ENCODE results near the gene TMC3.

GRCh38 chr15:81323944-81324881 is 49.8 kb downstream of the TMC3 start, which contains the start of gene STARD5:
- no peak for TF ChIP-seq KAT7 (CRISPR knock-in tag; IDR thresholded peaks at IDR 0.05; ENCODE audit: borderline replicate concordance)
- no peak for TF ChIP-seq EED (CRISPR knock-in tag; IDR thresholded peaks at IDR 0.05)
- TF ChIP-seq ZBTB8A (CRISPR knock-in tag; IDR thresholded peaks at IDR 0.05; ENCODE audit: borderline replicate concordance, low read depth), result no peak
- no peak for TF ChIP-seq CTCF (CRISPR knock-in tag; IDR thresholded peaks at IDR 0.05)
- no peak for TF ChIP-seq TSC22D2 (CRISPR knock-in tag; IDR thresholded peaks at IDR 0.05; ENCODE audit: borderline replicate concordance)
- no peak for TF ChIP-seq ATF7 (IDR thresholded peaks at IDR 0.05)
- no peak for TF ChIP-seq ATF7 (CRISPR knock-in tag; IDR thresholded peaks at IDR 0.05)
- no peak for TF ChIP-seq EP300 (IDR thresholded peaks at IDR 0.05; ENCODE audit: low read depth in 2 of 2, low read length in 2 of 2)
- no peak for TF ChIP-seq EP300 (CRISPR knock-in tag; IDR thresholded peaks at IDR 0.05; ENCODE audit: borderline replicate concordance)
- no peak for TF ChIP-seq SRF (IDR thresholded peaks at IDR 0.05; ENCODE audit: low read depth, low read length)
- no peak for TF ChIP-seq ZBTB3 (CRISPR knock-in tag; IDR thresholded peaks at IDR 0.05; ENCODE audit: borderline replicate concordance, low read depth)
- TF ChIP-seq MATR3 (CRISPR knock-in tag; IDR thresholded peaks at IDR 0.05), result no peak

All from HepG2 (cell line).